Hepatocyte (in vitro differentiated cells): ENCODE data around the gene RGS10. TPM values are rescaled to one million over a fixed set of nuclear protein-coding genes. Genes with fewer than 3 reads are reported as not detected.
"Not testable (repeated sequence)": the region's sequence is repeated elsewhere in the genome, so short reads cannot be mapped to it uniquely, and the experiment has no call there.

ENCODE experiments used
- DNase-seq: peaks from one replicate; pipeline ENCODE4 v3.0.0-alpha.2; 2016; ENCODE audit warnings: low spot score
- H2AFZ ChIP-seq: fragments of 200-600 bp; sonication (generic); 2 replicates; pipeline ENCODE4 v1.6.0; 2016; ENCODE audit warnings: antibody characterized with exemption, mild to moderate bottlenecking
- H3K27ac ChIP-seq: fragments of 200-600 bp; sonication (generic); 2 replicates; pipeline ENCODE4 v1.5.1; 2016; ENCODE audit warnings: mild to moderate bottlenecking
- H3K27me3 ChIP-seq: fragments of 200-600 bp; sonication (generic); 2 replicates; pipeline ENCODE4 v1.6.1; 2016
- H3K36me3 ChIP-seq: fragments of 200-600 bp; sonication (generic); replicated peaks from 2 replicates; pipeline ENCODE4 v1.5.1; 2016; ENCODE audit warnings: low read depth; ENCODE audit not compliant: insufficient read depth
- H3K4me1 ChIP-seq: fragments of 200-600 bp; sonication (generic); 2 replicates; pipeline ENCODE4 v1.5.1; 2016; ENCODE audit warnings: mild to moderate bottlenecking, moderate library complexity; ENCODE audit not compliant: insufficient read depth
- H3K4me2 ChIP-seq: fragments of 200-600 bp; sonication (generic); 2 replicates; pipeline ENCODE4 v1.6.0; 2016
- H3K4me3 ChIP-seq: fragments of 200-600 bp; sonication (generic); 2 replicates; pipeline ENCODE4 v1.5.1; 2016; ENCODE audit warnings: mild to moderate bottlenecking
- H3K79me2 ChIP-seq: fragments of 200-600 bp; sonication (generic); 2 replicates; pipeline ENCODE4 v1.6.0; 2017; ENCODE audit warnings: mild to moderate bottlenecking
- H3K9me2 ChIP-seq: fragments of 200-600 bp; sonication (generic); replicated peaks from 2 replicates; pipeline ENCODE4 v1.6.0; 2017; ENCODE audit warnings: mild to moderate bottlenecking; ENCODE audit not compliant: insufficient read depth
- H3K9me3 ChIP-seq: fragments of 200-600 bp; sonication (generic); 2 replicates; pipeline ENCODE4 v1.5.1; 2016; ENCODE audit warnings: low read depth, mild to moderate bottlenecking
- H4K20me1 ChIP-seq: fragments of 200-600 bp; sonication (generic); 2 replicates; pipeline ENCODE4 v1.6.0; 2016; ENCODE audit warnings: mild to moderate bottlenecking; ENCODE audit not compliant: insufficient read depth, poor library complexity, severe bottlenecking
- EZH2 ChIP-seq: fragments of 200-600 bp; sonication (generic); IDR thresholded peaks from 2 replicates; pipeline ENCODE4 v1.6.1; 2016; ENCODE audit warnings: antibody characterized with exemption, mild to moderate bottlenecking, borderline replicate concordance
- EZH2phosphoT487 ChIP-seq: fragments of 200-600 bp; sonication (generic); IDR thresholded peaks from one replicate; pipeline ENCODE4 v1.6.1; 2018; ENCODE audit warnings: antibody characterized with exemption, mild to moderate bottlenecking, low read depth, moderate library complexity; ENCODE audit not compliant: unreplicated experiment, severe bottlenecking
- WGBS: methylation state at CpG from one replicate; pipeline ENCODE4 v1.1.6; 2016; ENCODE audit warnings: low lambda C conversion rate; ENCODE audit errors: missing lambda C conversion rate; 5-methylcytosine and 5-hydroxymethylcytosine counted together
- polyA plus RNA-seq: library from polyadenylated mRNA; unstranded; fragments of >200 nt; fragmentation: Nextera tagmentation; extraction: Ambion mirVana; gene quantifications from 2 replicates; pipeline ENCODE4 v1.2.1, GENCODE V29; 2016
- total RNA-seq: library from RNA; depleted of rRNA; stranded (reverse); fragments of >200 nt; gene quantifications from 2 replicates; pipeline ENCODE4 v1.2.3, GENCODE V29; 2014
- TF ChIP-seq, protein P1 (sequence below): fragments of 200-600 bp; sonication (generic); IDR thresholded peaks from 2 replicates; pipeline ENCODE4 v1.5.1; 2016; ENCODE audit warnings: antibody characterized with exemption, mild to moderate bottlenecking; ENCODE audit not compliant: poor library complexity

Gene RGS10
- total and polyA plus RNA-seq, 2 experiments from 2014 or later: 5.4 to 8.4 TPM

DNA sequence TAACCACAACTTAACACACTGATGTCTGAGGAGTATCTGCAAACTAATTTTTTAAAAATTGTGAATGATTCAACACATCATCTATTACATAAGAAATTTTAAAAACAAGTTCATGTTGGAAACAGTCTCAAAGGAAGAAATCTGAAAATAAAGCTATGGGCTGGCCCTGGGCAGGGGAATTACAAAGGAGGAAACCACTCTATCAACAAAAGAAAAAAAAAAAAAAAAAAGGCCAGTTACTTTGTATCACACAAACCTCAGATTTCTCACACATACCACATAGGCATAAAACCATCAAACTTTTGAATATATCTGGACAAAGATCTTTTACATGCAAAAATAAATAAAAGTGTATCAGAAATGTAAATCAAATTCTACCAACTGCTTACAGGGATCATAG is 33.5 kb upstream of the RGS10 start:
- H3K27ac ChIP-seq: no peak overlapping the region
- H3K4me2 ChIP-seq: no peak overlapping the region
- H2AFZ ChIP-seq: no peak overlapping the region
- no peaks in the 10 kb centered on the region for H3K9me3 ChIP-seq
- DNase-seq: no peak
- H3K79me2 ChIP-seq: peaks cover 2% of the 10 kb centered on the region
- TF ChIP-seq EZH2phosphoT487 (no peak), EZH2 (no peak)
- TF ChIP-seq, protein P1, sequence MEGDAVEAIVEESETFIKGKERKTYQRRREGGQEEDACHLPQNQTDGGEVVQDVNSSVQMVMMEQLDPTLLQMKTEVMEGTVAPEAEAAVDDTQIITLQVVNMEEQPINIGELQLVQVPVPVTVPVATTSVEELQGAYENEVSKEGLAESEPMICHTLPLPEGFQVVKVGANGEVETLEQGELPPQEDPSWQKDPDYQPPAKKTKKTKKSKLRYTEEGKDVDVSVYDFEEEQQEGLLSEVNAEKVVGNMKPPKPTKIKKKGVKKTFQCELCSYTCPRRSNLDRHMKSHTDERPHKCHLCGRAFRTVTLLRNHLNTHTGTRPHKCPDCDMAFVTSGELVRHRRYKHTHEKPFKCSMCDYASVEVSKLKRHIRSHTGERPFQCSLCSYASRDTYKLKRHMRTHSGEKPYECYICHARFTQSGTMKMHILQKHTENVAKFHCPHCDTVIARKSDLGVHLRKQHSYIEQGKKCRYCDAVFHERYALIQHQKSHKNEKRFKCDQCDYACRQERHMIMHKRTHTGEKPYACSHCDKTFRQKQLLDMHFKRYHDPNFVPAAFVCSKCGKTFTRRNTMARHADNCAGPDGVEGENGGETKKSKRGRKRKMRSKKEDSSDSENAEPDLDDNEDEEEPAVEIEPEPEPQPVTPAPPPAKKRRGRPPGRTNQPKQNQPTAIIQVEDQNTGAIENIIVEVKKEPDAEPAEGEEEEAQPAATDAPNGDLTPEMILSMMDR: no peak
- no peak overlapping the region for H3K4me3 ChIP-seq
- no peaks in the 10 kb centered on the region for H3K36me3 ChIP-seq
- H3K4me1 ChIP-seq: no peaks in the 10 kb centered on the region
- H3K9me2 ChIP-seq: no peaks in the 10 kb centered on the region
- no peaks in the 10 kb centered on the region for H3K27me3 ChIP-seq
- H4K20me1 ChIP-seq: peaks cover 4% of the 10 kb centered on the region

DNA sequence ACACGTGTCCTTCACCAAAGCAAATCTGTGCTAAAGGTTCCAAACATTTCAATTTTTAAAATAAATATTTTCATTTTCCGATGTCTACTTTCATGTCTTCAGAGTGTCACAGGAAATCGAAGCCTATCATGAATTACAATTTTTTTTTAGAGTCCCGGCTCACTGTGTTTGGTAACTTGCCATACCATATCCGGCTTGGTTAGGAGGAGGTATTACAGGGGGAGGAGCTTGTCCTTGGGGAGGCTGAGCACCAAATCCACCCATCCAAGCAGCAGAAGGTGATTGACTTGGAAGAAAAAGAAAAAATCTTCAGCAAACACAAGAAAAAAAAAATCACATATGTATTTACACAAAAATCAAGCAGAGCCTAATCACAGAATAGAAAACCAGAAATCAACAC is 33.0 kb upstream of the RGS10 start:
- H3K36me3 ChIP-seq: no peaks in the 10 kb centered on the region

DNA sequence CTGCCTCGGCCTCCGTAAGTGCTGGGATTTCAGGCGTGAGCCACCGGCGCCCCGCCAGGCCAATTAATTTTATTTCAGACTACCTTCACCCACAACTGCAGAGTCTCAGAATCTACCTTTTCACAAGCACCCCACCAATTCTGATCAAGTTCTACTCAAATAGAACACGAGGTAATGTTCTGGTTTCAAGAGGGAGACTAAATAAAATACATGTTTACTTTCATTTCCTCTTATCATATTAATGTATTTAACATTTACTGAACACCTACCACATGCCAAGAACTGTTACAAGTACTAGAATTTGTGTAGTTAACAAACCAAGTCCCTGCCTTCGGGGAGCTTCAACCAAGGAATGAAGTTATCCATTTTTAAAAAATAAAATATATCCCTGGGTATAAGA is 25.5 kb upstream of the RGS10 start:
- Histone ChIP-seq H3K4me3 (no peak overlapping the region), H3K4me1 (no peaks in the 10 kb centered on the region), H3K27me3 (no peaks in the 10 kb centered on the region), H3K4me2 (no peak overlapping the region), H3K9me2 (no peaks in the 10 kb centered on the region), H4K20me1 (no peaks in the 10 kb centered on the region), H3K27ac (no peak overlapping the region), H2AFZ (no peak overlapping the region), H3K9me3 (no peaks in the 10 kb centered on the region), H3K36me3 (no peaks in the 10 kb centered on the region), H3K79me2 (no peaks in the 10 kb centered on the region)
- 92% methylated on average over 8 of the region's 8 CpGs for WGBS
- DNase-seq: no peak
- TF ChIP-seq EZH2phosphoT487 (no peak), EZH2 (no peak)
- TF ChIP-seq, protein P1: no peak

More for the DNA sequence above, 33.0 kb upstream of the RGS10 start:
- Histone ChIP-seq H2AFZ (no peak overlapping the region), H4K20me1 (peaks cover 4% of the 10 kb centered on the region), H3K9me2 (no peaks in the 10 kb centered on the region), H3K4me3 (no peak overlapping the region), H3K79me2 (peaks cover under 1% of the 10 kb centered on the region), H3K9me3 (no peaks in the 10 kb centered on the region), H3K4me1 (no peaks in the 10 kb centered on the region), H3K27me3 (no peaks in the 10 kb centered on the region), H3K27ac (no peak overlapping the region), H3K4me2 (no peak overlapping the region)
- 94% methylated on average over 5 of the region's 5 CpGs for WGBS
- no peak for DNase-seq
- TF ChIP-seq, protein P1: no peak
- TF ChIP-seq EZH2phosphoT487 (no peak), EZH2 (no peak)

DNA sequence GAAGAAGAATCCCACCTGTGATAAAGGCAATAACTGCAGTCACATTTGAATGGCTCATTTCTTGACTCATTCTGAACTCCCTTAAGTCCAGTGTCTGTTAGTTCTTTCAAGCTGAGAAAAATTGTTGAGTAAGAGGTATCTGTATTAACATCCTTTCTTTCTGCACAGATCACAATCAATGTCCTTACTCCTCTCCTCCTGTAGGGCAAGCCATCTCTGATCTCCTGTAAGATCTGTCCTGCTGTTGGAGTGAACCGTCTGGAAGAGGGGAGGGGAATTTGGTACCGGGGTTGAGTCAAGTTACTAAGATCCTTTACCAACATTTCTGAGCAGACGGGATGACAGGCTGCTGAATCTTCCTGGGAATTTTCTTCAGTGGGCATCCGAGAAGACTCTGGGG is 19.6 kb upstream of the RGS10 start:
- no peaks in the 10 kb centered on the region for H3K9me3 ChIP-seq
- no peak overlapping the region for H2AFZ ChIP-seq
- H3K36me3 ChIP-seq: no peaks in the 10 kb centered on the region
- no peaks in the 10 kb centered on the region for H3K79me2 ChIP-seq
- no peak overlapping the region for H3K4me3 ChIP-seq
- no peaks in the 10 kb centered on the region for H4K20me1 ChIP-seq
- TF ChIP-seq, protein P1: no peak
- TF ChIP-seq EZH2 (no peak), EZH2phosphoT487 (no peak)
- DNase-seq: no peak
- H3K9me2 ChIP-seq: no peaks in the 10 kb centered on the region
- WGBS: 91% methylated on average over 4 of the region's 4 CpGs
- H3K4me1 ChIP-seq: no peaks in the 10 kb centered on the region
- no peak overlapping the region for H3K27ac ChIP-seq
- H3K27me3 ChIP-seq: no peaks in the 10 kb centered on the region
- no peak overlapping the region for H3K4me2 ChIP-seq

DNA sequence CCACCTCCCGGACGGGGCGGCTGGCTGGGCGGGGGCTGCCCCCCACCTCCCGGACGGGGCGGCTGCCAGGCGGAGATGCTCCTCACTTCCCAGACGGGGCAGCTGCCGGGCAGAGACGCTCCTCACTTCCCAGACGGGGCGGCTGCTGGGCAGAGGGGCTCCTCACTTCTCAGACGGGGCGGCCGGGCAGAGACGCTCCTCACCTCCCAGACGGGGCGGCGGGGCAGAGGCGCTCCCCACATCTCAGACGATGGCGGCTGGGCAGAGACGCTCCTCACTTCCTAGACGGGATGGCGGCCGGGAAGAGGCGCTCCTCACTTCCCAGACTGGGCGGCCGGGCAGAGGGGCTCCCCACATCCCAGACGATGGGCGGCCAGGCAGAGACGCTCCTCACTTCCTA is 17.0 kb upstream of the RGS10 start:
- not testable (repeated sequence) for H3K9me2 ChIP-seq, H4K20me1 ChIP-seq, DNase-seq, H3K4me1 ChIP-seq, H3K36me3 ChIP-seq, H3K4me3 ChIP-seq, H3K9me3 ChIP-seq, H3K27me3 ChIP-seq, H3K27ac ChIP-seq, H3K4me2 ChIP-seq, H3K79me2 ChIP-seq, H2AFZ ChIP-seq
- 80% methylated on average over 1 of the region's 33 CpGs for WGBS

DNA sequence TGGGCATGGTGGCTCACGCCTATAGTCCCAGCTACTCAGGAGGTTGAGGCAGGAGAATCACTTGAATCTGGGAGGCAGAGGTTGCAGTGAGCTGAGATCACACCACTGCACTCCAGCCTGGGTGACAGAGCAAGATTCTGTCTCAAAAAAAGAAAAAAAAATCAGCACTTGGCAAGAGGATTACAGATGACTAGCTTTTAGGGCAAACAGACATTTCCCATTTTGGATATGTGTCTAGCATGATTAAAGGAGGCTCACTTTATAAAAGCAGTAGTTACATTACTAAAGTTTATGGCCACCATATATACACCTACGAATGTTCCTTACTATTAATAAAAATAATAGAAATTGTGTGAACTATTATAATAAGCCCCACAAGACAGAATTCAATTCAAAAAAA is 13.6 kb upstream of the RGS10 start:
- DNase-seq, H3K9me2 ChIP-seq, H3K4me1 ChIP-seq, H4K20me1 ChIP-seq, H3K27me3 ChIP-seq, H3K9me3 ChIP-seq, H3K4me2 ChIP-seq, H3K79me2 ChIP-seq, H3K36me3 ChIP-seq, H3K27ac ChIP-seq, H3K4me3 ChIP-seq, H2AFZ ChIP-seq: not testable (repeated sequence)
- 94% methylated on average over 2 of the region's 2 CpGs for WGBS
